Right lobe of liver (tissue), 6 donors: Measurements from ENCODE around the gene PRPF19. TPM values are rescaled to one million over a fixed set of nuclear protein-coding genes. Genes with fewer than 3 reads are reported as not detected.

Experiments used
- ATAC-seq, 4 donors: fragments of 200-7000 bp; cut with Tn5 transposase; one replicate each; pipeline ENCODE4 v1.9.1; 2020; ENCODE audit warnings: mild to moderate bottlenecking in 4 of 4, moderate library complexity in 4 of 4
- DNase-seq, 3 donors: peaks; one replicate each; pipeline ENCODE4 v3.0.0-alpha.2; 2020
- H3K27ac ChIP-seq, 3 donors: fragments of 200-600 bp; one replicate each; pipeline ENCODE4 v1.8.0; 2022
- H3K27me3 ChIP-seq, 2 donors: fragments of 200-600 bp; one replicate each; pipeline ENCODE4 v1.8.0; 2022
- H3K36me3 ChIP-seq, 4 donors: fragments of 200-600 bp; sonication (generic) in 1 of 4; one replicate each; pipeline versions ENCODE4 v1.5.1 to v1.8.0; 2017 to 2022; ENCODE audit warnings: control low read depth in 1 of 4
- H3K4me1 ChIP-seq, 4 donors: fragments of 200-600 bp; sonication (generic) in 1 of 4; one replicate each; pipeline versions ENCODE4 v1.5.1 to v1.8.0; 2017 to 2022; ENCODE audit warnings: control low read depth in 1 of 4
- H3K4me3 ChIP-seq, 3 donors: fragments of 200-600 bp; one replicate each; pipeline ENCODE4 v1.8.0; 2022
- H3K9me3 ChIP-seq, 4 donors: fragments of 200-600 bp; sonication (generic) in 1 of 4; one replicate each; pipeline versions ENCODE4 v1.5.1 to v1.8.0; 2017 to 2022; ENCODE audit warnings: control low read depth in 1 of 4
- POLR2A ChIP-seq: fragments of 450-650 bp; IDR thresholded peaks from one replicate; pipeline ENCODE4 v1.6.1; 2017; ENCODE audit warnings: antibody characterized with exemption, mild to moderate bottlenecking
- WGBS: methylation state at CpG from one replicate; pipeline ENCODE4 v1.1.6; 2018; ENCODE audit warnings: low coverage, low lambda C conversion rate; ENCODE audit not compliant: insufficient coverage; ENCODE audit errors: missing lambda C conversion rate; 5-methylcytosine and 5-hydroxymethylcytosine counted together
- intact Hi-C, 2 donors: fragments of 100-400 bp; cut with DNase I; formaldehyde crosslinking; loops; one replicate each; pipeline versions ENCODE4 v1.11.2 to v1.14.1; 2022
- total RNA-seq, 6 experiments: library from RNA; depleted of rRNA in 2 of 6; stranded (reverse); fragments of >200 nt in 2 of 6; fragmentation: NEBNext Ultra II Directional in 3 of 6; extraction: Animal tissue kit (Norgen Biotek cat#: 25700) in 3 of 6; gene quantifications; one replicate each; pipeline versions ENCODE4 v1.1.0 to v1.2.4, GENCODE V29; 2016 to 2023
- TF ChIP-seq, protein P1 (sequence below), 4 donors: fragments of 200-600 bp in 3 of 4; fragments of 450-650 bp in 1 of 4; IDR thresholded peaks; one replicate each; pipeline versions ENCODE4 v1.5.1 to v1.8.0; 2016 to 2022; ENCODE audit warnings: antibody characterized with exemption in 4 of 4, mild to moderate bottlenecking in 2 of 4
- donor health status: DM: no; HTN: yes; CAD: no.
- donor health status: DM: no; HTN: no; CAD: no.
- donor health status: DM: no; HTN: no; CAD: no.
- donor health status: DM: no; HTN: yes; CAD: no.
- donor health status: DM: no; HTN: yes; CAD: no.

Gene PRPF19
- total RNA-seq, 6 experiments from 2014 or later: 45.5 to 82.6 (median 48.3) TPM

DNA sequence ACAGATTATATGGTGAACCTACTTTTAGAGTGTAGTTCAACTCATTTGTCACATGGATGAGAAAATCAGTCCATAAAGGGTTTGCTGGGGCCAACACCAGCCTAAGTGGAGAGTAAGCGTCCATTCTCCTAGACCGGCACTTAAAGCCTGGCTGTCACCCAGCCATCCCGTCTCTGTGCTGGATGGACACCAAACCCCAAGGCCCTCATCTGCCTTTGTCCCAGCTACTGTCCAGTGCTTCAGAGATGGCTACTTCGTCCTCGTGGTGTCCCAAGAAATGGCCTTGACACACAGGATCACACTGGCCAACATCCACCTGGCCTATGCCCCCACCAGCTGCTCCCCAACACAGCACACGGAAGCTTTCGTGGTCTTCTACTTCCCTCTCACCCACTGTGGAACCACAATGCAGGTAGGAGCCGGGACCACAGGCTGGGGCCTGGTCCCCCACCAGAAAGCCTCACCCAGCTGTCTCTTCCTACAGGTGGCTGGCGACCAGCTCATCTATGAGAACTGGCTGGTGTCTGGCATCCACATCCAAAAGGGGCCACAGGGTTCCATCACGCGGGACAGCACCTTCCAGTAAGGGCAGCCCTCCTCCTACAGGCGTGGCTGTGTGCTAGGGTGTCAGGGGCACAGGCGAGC, 35.5 kb downstream of the PRPF19 start:
- Histone ChIP-seq H3K27ac (no peak overlapping the region), H3K4me1 (peaks cover 0 to 10% (median 0%) of the 10 kb centered on the region in 4 donors), H3K36me3 (no peaks in the 10 kb centered on the region), H3K27me3 (no peaks in the 10 kb centered on the region), H3K9me3 (no peaks in the 10 kb centered on the region), H3K4me3 (no peak overlapping the region)
- TF ChIP-seq, protein P1, sequence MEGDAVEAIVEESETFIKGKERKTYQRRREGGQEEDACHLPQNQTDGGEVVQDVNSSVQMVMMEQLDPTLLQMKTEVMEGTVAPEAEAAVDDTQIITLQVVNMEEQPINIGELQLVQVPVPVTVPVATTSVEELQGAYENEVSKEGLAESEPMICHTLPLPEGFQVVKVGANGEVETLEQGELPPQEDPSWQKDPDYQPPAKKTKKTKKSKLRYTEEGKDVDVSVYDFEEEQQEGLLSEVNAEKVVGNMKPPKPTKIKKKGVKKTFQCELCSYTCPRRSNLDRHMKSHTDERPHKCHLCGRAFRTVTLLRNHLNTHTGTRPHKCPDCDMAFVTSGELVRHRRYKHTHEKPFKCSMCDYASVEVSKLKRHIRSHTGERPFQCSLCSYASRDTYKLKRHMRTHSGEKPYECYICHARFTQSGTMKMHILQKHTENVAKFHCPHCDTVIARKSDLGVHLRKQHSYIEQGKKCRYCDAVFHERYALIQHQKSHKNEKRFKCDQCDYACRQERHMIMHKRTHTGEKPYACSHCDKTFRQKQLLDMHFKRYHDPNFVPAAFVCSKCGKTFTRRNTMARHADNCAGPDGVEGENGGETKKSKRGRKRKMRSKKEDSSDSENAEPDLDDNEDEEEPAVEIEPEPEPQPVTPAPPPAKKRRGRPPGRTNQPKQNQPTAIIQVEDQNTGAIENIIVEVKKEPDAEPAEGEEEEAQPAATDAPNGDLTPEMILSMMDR (IDR thresholded peaks at IDR 0.05): no peak
- TF ChIP-seq POLR2A: no peak
- ATAC-seq (no peak), DNase-seq (no peak)
- intact Hi-C loops: loop anchor here in 1 of 2 donors (10.0 kb wide), 1 partner anchor 46 kb away; no protein-coding TSS in a partner anchor
- WGBS: 88% methylated on average over 4 of the region's 13 CpGs

DNA sequence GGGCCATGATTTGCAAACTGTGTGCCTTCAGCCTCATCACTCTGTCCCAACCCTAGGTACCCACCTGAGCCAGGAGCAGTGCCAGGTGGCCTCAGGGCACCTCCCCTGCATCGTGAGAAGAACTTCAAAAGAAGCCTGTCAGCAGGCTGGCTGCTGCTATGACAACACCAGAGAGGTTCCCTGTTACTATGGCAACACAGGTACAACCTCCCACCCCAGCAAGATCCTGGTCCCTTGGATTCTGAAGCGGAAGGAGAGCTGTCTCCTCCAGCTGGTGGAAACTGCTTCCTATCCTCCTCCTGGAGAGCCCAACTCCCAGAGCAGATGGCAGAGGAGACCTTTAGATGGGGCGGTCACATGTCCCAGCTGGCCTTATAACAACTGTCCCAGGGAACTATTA, 36.1 kb downstream of the PRPF19 start:
- no peak for DNase-seq
- WGBS: 72% methylated on average over 3 of the region's 3 CpGs
- Histone ChIP-seq H3K27ac (no peak overlapping the region), H3K4me1 (peaks cover 0 to 10% (median 0%) of the 10 kb centered on the region in 4 donors), H3K4me3 (no peak overlapping the region), H3K9me3 (no peaks in the 10 kb centered on the region), H3K27me3 (no peaks in the 10 kb centered on the region), H3K36me3 (no peaks in the 10 kb centered on the region)
- TF ChIP-seq POLR2A: no peak
- TF ChIP-seq, protein P1 (IDR thresholded peaks at IDR 0.05): no peak
- ATAC-seq: no peak
- intact Hi-C loops: loop anchor here in 1 of 2 donors (10.0 kb wide), 1 partner anchor 45 kb away; no protein-coding TSS in a partner anchor

DNA sequence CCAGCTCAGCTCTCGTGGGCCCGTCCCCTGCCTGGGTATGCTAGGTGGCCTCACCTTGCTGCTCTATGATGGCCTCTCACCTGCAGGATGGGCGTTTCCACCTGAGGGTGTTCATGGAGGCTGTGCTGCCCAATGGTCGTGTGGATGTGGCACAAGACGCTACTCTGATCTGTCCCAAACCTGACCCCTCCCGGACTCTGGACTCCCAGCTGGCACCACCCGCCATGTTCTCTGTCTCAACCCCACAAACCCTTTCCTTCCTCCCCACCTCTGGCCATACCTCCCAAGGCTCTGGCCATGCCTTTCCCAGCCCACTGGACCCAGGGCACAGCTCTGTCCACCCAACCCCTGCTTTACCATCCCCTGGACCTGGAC, 36.9 kb downstream of the PRPF19 start:
- Histone ChIP-seq H3K36me3 (no peaks in the 10 kb centered on the region), H3K27ac (no peak overlapping the region), H3K4me1 (peaks cover 0 to 10% (median 0%) of the 10 kb centered on the region in 4 donors), H3K9me3 (no peaks in the 10 kb centered on the region), H3K4me3 (no peak overlapping the region), H3K27me3 (no peaks in the 10 kb centered on the region)
- TF ChIP-seq POLR2A: no peak
- TF ChIP-seq, protein P1 (IDR thresholded peaks at IDR 0.05): no peak
- intact Hi-C loops: no loop called here
- ATAC-seq (no peak), DNase-seq (no peak)
- WGBS: no CpG with 5 or more reads among the region's 7 CpGs

DNA sequence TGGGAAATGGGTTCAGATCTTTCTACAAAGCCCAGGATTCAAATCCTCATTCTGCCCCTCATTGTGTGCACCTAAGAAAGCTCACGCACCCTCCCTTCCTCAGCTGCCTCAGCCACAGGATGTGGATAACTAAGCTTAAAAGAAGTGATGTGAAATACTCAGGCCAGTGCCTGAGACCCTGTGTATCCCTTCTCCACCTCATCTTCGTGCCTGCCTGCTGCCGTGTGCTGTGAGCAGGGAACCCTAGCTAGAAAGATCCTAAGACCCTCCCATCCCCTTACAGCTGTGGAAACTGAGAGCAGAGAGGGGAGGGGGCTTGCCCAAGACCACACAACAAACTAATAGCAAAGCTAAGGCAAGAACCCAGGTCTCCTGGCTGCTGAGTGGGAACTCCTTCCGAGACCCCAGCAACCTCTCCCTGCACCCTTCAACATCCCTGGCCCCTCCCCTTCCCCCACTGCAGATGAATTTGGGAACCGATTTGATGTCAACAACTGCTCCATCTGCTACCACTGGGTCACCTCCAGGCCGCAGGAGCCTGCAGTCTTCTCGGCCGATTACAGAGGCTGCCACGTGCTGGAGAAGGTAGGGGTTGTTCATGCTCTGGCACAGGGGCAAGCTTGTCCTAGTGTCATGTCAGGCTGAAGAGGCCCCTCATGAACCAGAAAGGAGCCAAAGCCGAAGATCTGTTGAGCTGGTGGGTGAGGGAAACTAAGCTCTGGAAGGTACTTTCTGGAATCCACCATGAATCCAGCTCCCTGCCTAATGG, 37.5 kb downstream of the PRPF19 start:
- DNase-seq: no peak
- Histone ChIP-seq H3K36me3 (no peaks in the 10 kb centered on the region), H3K27me3 (no peaks in the 10 kb centered on the region), H3K27ac (no peak overlapping the region), H3K4me1 (peaks cover 0 to 10% (median 0%) of the 10 kb centered on the region in 4 donors), H3K4me3 (no peak overlapping the region), H3K9me3 (no peaks in the 10 kb centered on the region)
- 71% methylated on average over 2 of the region's 10 CpGs for WGBS
- intact Hi-C loops: no loop called here
- TF ChIP-seq, protein P1 (IDR thresholded peaks at IDR 0.05): no peak
- no peak for TF ChIP-seq POLR2A
- ATAC-seq: no peak
